WTC11 (cell line): Measurements from ENCODE around the gene GPC6. TPM values are rescaled to one million over a fixed set of nuclear protein-coding genes. Genes with fewer than 3 reads are reported as not detected.

Experiments
- ATAC-seq: fragments of 200-7000 bp; cut with Tn5 transposase; 2 replicates; pipeline ENCODE4 v1.10.0; 2021; ENCODE audit warnings: mild to moderate bottlenecking, moderate library complexity
- CTCF ChIA-PET: fragments of 300-600 bp; sonication (Branson Sonifier 250); formaldehyde crosslinking; loops from one replicate; lab custom pipeline; 2021; ENCODE audit warnings: antibody characterized with exemption; lab: Charles Lee
- POLR2A ChIA-PET: fragments of 350-600 bp; sonication (Branson Sonifier 250); formaldehyde crosslinking; loops from one replicate; lab custom pipeline; 2021; ENCODE audit warnings: antibody characterized with exemption; lab: Charles Lee
- DNase-seq: peaks from one replicate; pipeline ENCODE4 v3.0.0; 2021; ENCODE audit warnings: low spot score
- H3K27ac Mint-ChIP-seq: 2 replicates; pipeline ENCODE4 v1.8.0; 2021; ENCODE audit warnings: mixed read lengths
- H3K27me3 Mint-ChIP-seq: 2 replicates; pipeline ENCODE4 v1.8.0; 2021; ENCODE audit warnings: low read depth, mild to moderate bottlenecking, moderate library complexity, mixed read lengths
- H3K36me3 Mint-ChIP-seq: 2 replicates; pipeline ENCODE4 v1.8.0; 2021; ENCODE audit warnings: mixed read lengths
- H3K4me1 Mint-ChIP-seq: 2 replicates; pipeline ENCODE4 v1.8.0; 2022; ENCODE audit warnings: mixed read lengths
- H3K4me3 Mint-ChIP-seq: 2 replicates; pipeline ENCODE4 v1.8.0; 2021; ENCODE audit warnings: mild to moderate bottlenecking, moderate library complexity, mixed read lengths
- H3K9me3 Mint-ChIP-seq: 2 replicates; pipeline ENCODE4 v1.8.0; 2021; ENCODE audit warnings: mixed read lengths
- ARID4B ChIP-seq: sonication (generic); formaldehyde crosslinking; IDR thresholded peaks from 2 replicates; pipeline ENCODE4 v1.8.0; 2023; ENCODE audit warnings: missing genetic modification reagents, mild to moderate bottlenecking, borderline replicate concordance
- ATF6 ChIP-seq: sonication (generic); formaldehyde crosslinking; IDR thresholded peaks from 2 replicates; pipeline ENCODE4 v1.8.1; 2023; ENCODE audit warnings: mild to moderate bottlenecking, missing genetic modification reagents
- CREB1 ChIP-seq: sonication (generic); formaldehyde crosslinking; IDR thresholded peaks from 2 replicates; pipeline ENCODE4 v1.8.0; 2023; ENCODE audit warnings: mild to moderate bottlenecking, missing genetic modification reagents
- CTCF ChIP-seq: fragments of 200-600 bp; IDR thresholded peaks from 2 replicates; pipeline ENCODE4 v1.8.0; 2022; ENCODE audit warnings: antibody characterized with exemption
- ELF4 ChIP-seq: sonication (generic); formaldehyde crosslinking; IDR thresholded peaks from 2 replicates; pipeline ENCODE4 v1.8.1; 2022; ENCODE audit warnings: low read depth, mild to moderate bottlenecking, moderate library complexity, missing genetic modification reagents
- ERG ChIP-seq: fragments of 250-450 bp; sonication (Bioruptor Pico); IDR thresholded peaks from 2 replicates; pipeline ENCODE4 v1.8.0; 2021; ENCODE audit warnings: mild to moderate bottlenecking
- ESRRA ChIP-seq: sonication (generic); formaldehyde crosslinking; IDR thresholded peaks from 2 replicates; pipeline ENCODE4 v1.8.1; 2022; ENCODE audit warnings: mild to moderate bottlenecking, missing genetic modification reagents, borderline replicate concordance
- HMGA2 ChIP-seq: fragments of 250-450 bp; sonication (Bioruptor Pico); IDR thresholded peaks from 2 replicates; pipeline ENCODE4 v1.4.0; 2021; ENCODE audit warnings: mild to moderate bottlenecking, moderate library complexity
- MYBL2 ChIP-seq: sonication (generic); formaldehyde crosslinking; IDR thresholded peaks from 2 replicates; pipeline ENCODE4 v1.8.1; 2023; ENCODE audit warnings: mild to moderate bottlenecking, moderate library complexity, missing genetic modification reagents
- NR3C1 ChIP-seq: sonication (generic); formaldehyde crosslinking; conservative IDR thresholded peaks from 2 replicates; pipeline ENCODE4 v1.8.1; 2023; ENCODE audit warnings: low read depth, mild to moderate bottlenecking, missing genetic modification reagents
- ZMAT4 ChIP-seq: fragments of 250-450 bp; sonication (Bioruptor Pico); IDR thresholded peaks from 2 replicates; pipeline ENCODE4 v1.9.0; 2021; ENCODE audit warnings: mild to moderate bottlenecking
- ZNF317 ChIP-seq: sonication (generic); formaldehyde crosslinking; IDR thresholded peaks from 2 replicates; pipeline ENCODE4 v1.8.1; 2023; ENCODE audit warnings: low read depth, mild to moderate bottlenecking, moderate library complexity, missing genetic modification reagents, borderline replicate concordance
- total RNA-seq: library from RNA; stranded (reverse); gene quantifications from 3 replicates; pipeline ENCODE4 v1.2.3, GENCODE V29; 2021
- TF ChIP-seq, protein P1 (sequence below): sonication (generic); formaldehyde crosslinking; IDR thresholded peaks from 2 replicates; pipeline ENCODE4 v1.8.0; 2022; ENCODE audit warnings: mild to moderate bottlenecking, missing genetic modification reagents
- TF ChIP-seq, protein P2 (sequence below): sonication (generic); formaldehyde crosslinking; IDR thresholded peaks from 2 replicates; pipeline ENCODE4 v1.8.0; 2022; ENCODE audit warnings: mild to moderate bottlenecking, missing genetic modification reagents
- TF ChIP-seq, protein P3 (sequence below): sonication (generic); formaldehyde crosslinking; IDR thresholded peaks from 2 replicates; pipeline ENCODE4 v1.8.1; 2022; ENCODE audit warnings: low read depth, missing genetic modification reagents, borderline replicate concordance

The GPC6 gene
- total RNA-seq, 1 experiment from 2014 or later, result 19.5 TPM

- Mint-ChIP-seq H3K9me3 (no peaks in the 10 kb centered on the region), H3K27ac (no peak overlapping the region), H3K36me3 (no peaks in the 10 kb centered on the region), H3K4me3 (no peak overlapping the region), H3K27me3 (no peaks in the 10 kb centered on the region), H3K4me1 (peaks cover 33% of the 10 kb centered on the region)
- ChIA-PET POLR2A (no interaction called here), CTCF (interaction anchor here (1.0 kb wide), 1 partner anchor 10 kb away, joined by 4 read pairs; no protein-coding TSS in a partner anchor)
- ATAC-seq (no peak), DNase-seq (no peak)
- TF ChIP-seq, protein P1, sequence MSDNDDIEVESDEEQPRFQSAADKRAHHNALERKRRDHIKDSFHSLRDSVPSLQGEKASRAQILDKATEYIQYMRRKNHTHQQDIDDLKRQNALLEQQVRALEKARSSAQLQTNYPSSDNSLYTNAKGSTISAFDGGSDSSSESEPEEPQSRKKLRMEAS (CRISPR knock-in tag), result no peak
- TF ChIP-seq, protein P2, sequence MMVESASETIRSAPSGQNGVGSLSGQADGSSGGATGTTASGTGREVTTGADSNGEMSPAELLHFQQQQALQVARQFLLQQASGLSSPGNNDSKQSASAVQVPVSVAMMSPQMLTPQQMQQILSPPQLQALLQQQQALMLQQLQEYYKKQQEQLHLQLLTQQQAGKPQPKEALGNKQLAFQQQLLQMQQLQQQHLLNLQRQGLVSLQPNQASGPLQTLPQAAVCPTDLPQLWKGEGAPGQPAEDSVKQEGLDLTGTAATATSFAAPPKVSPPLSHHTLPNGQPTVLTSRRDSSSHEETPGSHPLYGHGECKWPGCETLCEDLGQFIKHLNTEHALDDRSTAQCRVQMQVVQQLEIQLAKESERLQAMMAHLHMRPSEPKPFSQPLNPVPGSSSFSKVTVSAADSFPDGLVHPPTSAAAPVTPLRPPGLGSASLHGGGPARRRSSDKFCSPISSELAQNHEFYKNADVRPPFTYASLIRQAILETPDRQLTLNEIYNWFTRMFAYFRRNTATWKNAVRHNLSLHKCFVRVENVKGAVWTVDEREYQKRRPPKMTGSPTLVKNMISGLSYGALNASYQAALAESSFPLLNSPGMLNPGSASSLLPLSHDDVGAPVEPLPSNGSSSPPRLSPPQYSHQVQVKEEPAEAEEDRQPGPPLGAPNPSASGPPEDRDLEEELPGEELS (CRISPR knock-in tag), result no peak
- TF ChIP-seq ZMAT4 (CRISPR knock-in tag) (no peak), ZNF317 (no peak), NR3C1 (CRISPR knock-in tag) (no peak), ERG (CRISPR knock-in tag) (no peak), ATF6 (CRISPR knock-in tag) (no peak), HMGA2 (CRISPR knock-in tag) (no peak), ESRRA (no peak), MYBL2 (CRISPR knock-in tag) (no peak), ARID4B (CRISPR knock-in tag) (no peak)
These were observed 40.1 kb downstream of the GPC6 start for GRCh38 chr13:93266681-93267080.

DNA sequence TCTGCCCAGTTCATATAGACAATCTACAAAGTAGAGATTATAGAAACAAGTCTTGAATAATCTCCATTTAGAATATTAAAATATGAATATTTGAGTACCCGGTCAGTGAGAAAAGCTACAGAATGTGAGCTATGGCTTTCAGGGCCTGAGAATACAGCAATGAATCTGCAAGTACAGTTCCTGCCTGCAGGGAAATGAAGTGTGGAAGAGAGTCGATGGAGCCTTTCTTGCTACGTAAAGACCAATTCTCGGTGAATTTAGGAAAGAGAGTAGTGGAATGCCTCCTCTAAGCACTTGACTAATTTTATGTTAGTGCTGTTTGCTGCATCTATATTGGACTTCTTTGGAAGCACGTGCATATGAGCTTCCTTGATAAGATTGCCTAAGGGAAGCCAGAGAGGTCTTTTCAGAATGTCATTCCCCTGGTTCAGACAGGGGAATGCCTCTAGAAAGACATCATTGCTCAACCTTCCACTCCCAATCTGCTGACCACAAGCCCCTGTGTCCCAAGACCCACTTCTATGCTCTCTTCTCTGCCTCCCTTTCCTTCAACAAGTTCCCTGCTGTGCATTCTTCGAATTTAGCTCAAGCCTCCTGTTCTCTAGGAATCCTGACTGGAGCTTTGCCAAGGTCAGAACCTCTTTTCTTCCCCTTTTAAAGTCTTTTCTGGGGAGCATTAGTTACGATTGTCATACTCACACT is 41.9 kb downstream of the GPC6 start:
- Mint-ChIP-seq H3K27me3 (no peaks in the 10 kb centered on the region), H3K27ac (peak overlapping the region; percentile 22), H3K36me3 (no peaks in the 10 kb centered on the region), H3K4me3 (no peak overlapping the region), H3K9me3 (no peaks in the 10 kb centered on the region), H3K4me1 (peaks cover 25% of the 10 kb centered on the region)
- ATAC-seq (peak; percentile 76), DNase-seq (no peak)
- CTCF ChIA-PET, result interaction anchor here (0.6 to 2.1 kb wide), 7 partner anchors 10 to 34 kb away, joined by 3 to 6 read pairs (median 4); no protein-coding TSS in a partner anchor
- POLR2A ChIA-PET, result no interaction called here
- TF ChIP-seq ELF4 (CRISPR knock-in tag) (no peak), ERG (CRISPR knock-in tag) (no peak), HMGA2 (CRISPR knock-in tag) (no peak), CREB1 (CRISPR knock-in tag) (no peak), CTCF (no peak)
- TF ChIP-seq, protein P3, sequence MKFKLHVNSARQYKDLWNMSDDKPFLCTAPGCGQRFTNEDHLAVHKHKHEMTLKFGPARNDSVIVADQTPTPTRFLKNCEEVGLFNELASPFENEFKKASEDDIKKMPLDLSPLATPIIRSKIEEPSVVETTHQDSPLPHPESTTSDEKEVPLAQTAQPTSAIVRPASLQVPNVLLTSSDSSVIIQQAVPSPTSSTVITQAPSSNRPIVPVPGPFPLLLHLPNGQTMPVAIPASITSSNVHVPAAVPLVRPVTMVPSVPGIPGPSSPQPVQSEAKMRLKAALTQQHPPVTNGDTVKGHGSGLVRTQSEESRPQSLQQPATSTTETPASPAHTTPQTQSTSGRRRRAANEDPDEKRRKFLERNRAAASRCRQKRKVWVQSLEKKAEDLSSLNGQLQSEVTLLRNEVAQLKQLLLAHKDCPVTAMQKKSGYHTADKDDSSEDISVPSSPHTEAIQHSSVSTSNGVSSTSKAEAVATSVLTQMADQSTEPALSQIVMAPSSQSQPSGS (CRISPR knock-in tag), result no peak
